Keratinocyte (primary cell): ENCODE data around the gene PAQR6.

ENCODE experiments used
- EZH2 ChIP-seq: IDR thresholded peaks from one replicate; pipeline ENCODE4 v1.6.1; 2012; ENCODE audit warnings: inconsistent platforms, mild to moderate bottlenecking, low read length, moderate library complexity
- TF ChIP-seq, protein P1 (sequence below), 3 experiments: IDR thresholded peaks in 1 of 3; conservative IDR thresholded peaks in 1 of 3; optimal IDR thresholded peaks in 1 of 3; 2 replicates in 2 of 3; 3 replicates in 1 of 3; pipeline versions ENCODE3 to v1.5.1; 2011; ENCODE audit warnings: low read length in 3 of 3, mild to moderate bottlenecking in 3 of 3, moderate library complexity in 2 of 3, control low read depth in 1 of 3, inconsistent platforms in 1 of 3; ENCODE audit not compliant: insufficient read depth in 2 of 3; ENCODE audit errors: extremely low read depth in 1 of 3

DNA sequence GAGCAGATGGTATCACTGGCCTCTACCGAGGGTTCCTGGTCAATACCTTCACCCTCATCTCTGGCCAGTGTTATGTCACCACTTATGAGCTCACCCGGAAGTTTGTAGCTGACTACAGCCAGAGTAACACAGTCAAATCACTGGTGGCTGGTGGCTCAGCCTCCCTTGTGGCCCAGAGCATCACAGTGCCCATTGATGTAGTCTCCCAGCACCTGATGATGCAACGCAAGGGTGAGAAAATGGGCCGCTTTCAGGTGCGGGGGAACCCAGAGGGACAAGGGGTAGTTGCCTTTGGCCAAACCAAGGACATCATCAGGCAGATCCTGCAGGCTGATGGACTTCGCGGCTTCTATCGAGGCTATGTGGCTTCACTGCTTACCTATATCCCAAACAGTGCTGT lies 47.8 kb downstream of the PAQR6 start:
- TF ChIP-seq, protein P1, sequence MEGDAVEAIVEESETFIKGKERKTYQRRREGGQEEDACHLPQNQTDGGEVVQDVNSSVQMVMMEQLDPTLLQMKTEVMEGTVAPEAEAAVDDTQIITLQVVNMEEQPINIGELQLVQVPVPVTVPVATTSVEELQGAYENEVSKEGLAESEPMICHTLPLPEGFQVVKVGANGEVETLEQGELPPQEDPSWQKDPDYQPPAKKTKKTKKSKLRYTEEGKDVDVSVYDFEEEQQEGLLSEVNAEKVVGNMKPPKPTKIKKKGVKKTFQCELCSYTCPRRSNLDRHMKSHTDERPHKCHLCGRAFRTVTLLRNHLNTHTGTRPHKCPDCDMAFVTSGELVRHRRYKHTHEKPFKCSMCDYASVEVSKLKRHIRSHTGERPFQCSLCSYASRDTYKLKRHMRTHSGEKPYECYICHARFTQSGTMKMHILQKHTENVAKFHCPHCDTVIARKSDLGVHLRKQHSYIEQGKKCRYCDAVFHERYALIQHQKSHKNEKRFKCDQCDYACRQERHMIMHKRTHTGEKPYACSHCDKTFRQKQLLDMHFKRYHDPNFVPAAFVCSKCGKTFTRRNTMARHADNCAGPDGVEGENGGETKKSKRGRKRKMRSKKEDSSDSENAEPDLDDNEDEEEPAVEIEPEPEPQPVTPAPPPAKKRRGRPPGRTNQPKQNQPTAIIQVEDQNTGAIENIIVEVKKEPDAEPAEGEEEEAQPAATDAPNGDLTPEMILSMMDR (optimal IDR thresholded peaks at IDR 0.05 in 1 of 3, IDR thresholded peaks at IDR 0.05 in 1 of 3, conservative IDR thresholded peaks at IDR 0.05 in 1 of 3; ENCODE audit: extremely low read depth in 1 of 3, insufficient read depth in 2 of 3, low read length in 3 of 3), result no peak
- TF ChIP-seq EZH2, result no peak
